ENCODE results near the gene C11orf24.
"Not testable (repeated sequence)": the region's sequence is repeated elsewhere in the genome, so short reads cannot be mapped to it uniquely, and the experiment has no call there.

C11orf24 gene

DNA sequence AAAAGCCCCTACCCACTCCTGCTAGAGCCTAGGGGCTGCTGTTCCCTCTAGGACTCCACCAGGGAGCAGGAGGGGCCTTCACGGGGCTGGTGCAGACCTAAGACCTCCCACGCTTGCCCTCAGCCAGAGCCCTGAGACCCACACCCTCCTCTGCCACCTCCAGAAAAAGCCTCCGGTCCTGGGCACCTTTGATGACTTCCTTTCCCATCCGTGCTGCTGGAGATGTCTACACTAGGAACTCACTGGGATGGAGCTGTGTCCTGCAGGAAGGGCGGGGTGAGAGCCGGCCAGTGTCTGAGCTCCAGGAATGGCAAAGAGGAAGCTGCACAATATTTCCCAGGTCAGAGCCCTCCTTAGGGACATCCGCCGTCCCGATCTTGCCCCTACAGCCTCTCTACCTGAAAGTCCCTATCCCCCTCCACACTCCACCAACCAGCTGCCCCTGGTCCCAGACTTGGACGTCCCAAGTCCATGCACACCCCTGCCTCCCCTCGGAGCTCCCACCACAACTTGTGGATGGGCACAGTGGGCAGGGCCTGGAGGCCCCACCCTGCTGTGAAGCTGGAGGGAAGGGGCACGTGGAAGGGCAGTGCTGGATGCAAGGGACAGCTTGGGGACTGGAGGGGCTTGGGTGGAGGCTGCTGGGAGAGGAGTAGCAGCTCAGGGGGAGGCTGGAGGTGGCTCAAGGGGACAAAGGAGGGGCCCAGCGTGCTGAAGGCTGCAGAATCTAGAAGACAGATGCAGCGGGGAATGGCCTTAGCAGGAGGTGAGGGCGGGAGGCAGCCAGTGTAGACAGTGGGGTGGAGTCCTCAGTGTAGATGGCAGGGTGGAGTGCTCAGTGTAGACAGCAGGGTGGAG is 27.1 kb upstream of the C11orf24 start:
- DNase-seq, result no peak

DNA sequence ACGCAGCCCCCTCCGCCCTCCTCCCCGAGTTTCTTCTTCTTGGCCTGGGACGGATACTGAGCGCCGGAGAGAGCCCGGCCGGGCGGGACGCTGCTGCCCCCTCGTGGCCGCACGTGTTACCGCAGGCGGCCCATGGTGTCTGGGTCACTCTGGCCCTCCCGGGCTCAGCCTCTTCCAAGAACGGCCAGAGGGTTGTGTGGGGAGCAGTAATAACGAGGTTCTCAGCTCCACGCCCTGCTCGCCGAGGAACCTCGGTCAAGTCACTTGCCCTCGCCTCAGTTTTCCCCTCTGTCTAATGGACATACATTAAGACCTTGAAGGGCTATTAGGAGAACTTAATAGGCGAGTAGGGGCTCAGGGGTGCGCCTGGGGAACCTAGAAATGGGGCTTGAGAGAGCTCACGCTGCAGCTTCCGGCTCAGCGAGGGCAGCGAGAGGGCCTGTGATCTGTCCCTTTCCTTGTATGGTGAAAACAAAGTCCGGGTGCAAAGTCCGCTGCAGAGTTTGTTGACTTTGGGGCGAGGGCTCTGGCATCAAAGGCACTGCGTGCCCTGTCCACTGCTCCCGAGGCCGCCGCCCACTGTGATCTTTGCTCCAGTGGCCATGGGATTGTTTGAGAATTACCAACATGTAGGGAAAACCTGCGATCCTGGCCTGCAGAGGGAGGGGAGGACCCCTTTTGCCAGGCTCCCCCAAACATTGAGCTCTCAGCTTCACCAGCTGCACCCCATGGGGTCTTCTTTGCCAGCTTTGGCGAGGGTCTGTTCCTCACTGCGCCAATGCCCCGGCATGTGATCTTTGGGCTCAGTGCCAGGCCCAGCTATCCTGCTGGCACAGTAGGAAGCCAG is 26.3 kb upstream of the C11orf24 start:
- no peak for DNase-seq

DNA sequence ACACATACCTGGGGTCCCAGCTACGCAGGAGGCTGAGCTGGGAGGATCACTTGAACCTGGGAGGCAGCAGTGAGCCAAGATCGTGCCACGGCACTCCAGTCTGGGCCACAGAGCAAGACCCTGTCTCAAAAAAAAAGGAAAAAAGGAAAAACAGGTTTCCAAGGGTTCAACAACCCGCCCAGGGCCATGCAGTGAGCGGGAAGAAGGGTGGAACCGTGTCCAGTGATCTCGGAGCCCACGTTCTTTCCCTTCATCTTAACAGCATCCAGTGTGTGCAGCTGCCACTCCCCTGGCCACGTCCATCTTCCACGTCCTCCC is 25.7 kb upstream of the C11orf24 start:
- no peak for DNase-seq

DNA sequence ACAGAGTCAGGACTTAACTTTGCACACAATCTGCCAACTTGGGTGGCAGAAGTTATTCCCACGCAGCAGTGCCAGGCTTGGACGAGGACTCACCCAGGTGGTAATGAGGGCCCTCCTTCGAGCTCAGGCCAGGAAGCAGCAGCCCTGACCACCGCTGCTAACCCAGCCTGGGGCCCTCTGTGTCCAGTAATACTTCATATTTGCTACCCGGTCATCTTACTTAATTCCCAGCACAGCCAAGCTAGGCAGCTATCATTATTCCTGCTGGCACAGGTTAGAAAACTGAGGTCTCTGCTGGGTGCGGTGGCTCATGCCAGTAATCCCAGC is 25.2 kb upstream of the C11orf24 start:
- no peak for DNase-seq

DNA sequence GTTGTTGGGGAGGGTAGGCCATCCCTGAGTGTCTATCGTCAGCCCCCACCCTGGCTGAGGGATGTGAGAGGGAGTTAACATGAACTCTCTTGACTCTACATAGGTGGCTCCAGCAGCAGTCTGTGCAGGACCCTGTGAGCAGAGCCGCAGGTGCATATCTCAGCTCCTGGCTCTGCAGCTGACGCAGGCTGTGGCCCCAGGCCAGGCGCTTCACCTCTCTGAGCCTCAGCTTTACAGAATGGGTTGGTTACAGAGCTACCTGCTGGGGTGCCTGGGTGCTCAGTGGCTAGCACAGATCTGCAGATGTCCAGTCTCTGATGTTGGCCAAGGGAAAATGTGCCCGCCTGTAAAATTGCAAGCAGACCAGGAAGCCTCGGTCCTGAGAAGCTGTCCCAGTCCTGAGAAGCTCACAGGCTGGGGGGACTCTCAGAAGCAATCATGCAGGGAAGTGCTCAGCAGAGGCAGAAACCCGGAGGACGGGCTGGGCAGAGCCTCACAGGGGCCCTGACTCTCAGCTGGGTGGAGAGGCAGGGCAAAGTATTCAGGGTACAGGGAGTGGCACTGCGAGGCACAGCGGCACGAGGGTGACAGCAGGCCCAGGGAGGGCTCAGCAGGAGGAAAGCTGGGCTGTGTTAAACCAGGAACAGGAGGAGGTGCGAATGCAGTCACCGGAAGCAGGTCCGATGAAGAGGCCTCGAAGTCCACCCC is 24.7 kb upstream of the C11orf24 start:
- no peak for DNase-seq

DNA sequence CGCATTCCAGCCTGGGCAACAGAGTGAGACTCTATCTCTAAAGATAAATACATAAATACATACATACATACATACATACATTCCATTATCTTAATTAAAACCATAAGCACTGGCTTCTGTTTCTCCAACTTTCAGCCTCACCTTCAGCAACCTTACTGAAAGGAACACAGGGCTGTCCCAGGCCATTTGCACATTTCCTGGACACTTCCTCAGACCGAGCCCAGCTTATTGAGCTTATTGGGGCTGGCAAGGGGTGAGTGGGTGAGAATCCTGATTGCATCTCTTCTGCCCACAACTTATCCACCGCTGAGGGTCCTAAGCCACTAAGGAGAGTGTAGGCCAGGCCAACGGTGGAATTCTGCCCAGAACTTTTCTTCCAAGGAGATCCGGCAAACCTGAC is 24.2 kb upstream of the C11orf24 start:
- DNase-seq, result no peak

DNA sequence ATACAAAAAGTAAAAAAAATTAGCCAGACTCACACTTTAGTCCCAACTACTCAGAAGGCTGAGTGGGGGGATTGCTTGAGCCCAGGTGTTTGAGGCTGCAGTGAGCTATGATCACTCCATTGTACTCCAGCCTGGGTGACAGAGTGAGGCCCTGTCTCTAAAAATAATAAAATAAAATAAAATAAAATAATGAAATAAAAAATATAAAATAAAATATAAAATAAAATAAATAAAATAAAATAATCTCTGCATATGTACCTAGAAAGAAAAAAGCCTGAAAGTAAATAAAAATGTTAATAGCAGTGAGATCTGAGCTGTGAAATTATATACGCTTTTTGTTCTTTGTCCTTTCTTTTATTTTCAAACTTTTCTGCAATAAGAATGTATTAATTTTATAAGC is 23.5 kb upstream of the C11orf24 start:
- no peak for DNase-seq

DNA sequence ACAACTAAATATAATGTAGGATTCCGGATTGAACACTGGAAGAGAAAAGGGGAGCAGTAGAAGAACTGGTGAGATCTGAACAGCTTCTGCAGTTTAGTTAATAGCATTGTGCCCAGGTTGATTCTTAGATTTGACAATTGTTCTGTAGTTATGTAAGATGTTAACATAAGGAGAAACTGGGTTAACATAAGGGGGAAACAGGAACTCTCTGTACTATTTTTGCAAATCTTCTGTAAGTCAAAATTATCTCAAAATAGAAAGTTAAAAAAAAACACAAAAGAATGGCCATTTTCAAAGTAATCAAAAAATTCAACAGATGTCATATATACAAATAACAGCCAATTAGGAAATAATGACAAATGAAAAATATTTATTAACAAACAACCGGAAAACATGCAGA is 21.9 kb upstream of the C11orf24 start:
- DNase-seq, result no peak

DNA sequence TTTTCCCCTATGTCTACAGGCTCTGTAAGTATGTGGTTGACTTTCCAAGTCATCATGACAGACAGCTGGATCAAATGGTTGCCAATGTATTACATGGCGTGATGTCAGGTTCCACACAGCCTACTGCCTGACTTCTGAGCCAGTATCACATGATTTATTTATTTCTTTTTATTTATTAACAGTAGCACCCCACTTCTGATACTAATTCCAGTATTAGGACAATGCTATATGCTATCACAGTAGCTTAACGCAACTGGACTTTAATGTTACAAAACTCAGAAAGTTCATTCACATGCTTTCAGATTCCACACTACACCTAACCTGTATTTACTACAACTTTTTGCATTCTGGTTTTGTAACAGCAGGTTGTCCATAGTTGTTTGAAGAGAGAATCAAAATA is 17.7 kb upstream of the C11orf24 start:
- no peak for DNase-seq

DNA sequence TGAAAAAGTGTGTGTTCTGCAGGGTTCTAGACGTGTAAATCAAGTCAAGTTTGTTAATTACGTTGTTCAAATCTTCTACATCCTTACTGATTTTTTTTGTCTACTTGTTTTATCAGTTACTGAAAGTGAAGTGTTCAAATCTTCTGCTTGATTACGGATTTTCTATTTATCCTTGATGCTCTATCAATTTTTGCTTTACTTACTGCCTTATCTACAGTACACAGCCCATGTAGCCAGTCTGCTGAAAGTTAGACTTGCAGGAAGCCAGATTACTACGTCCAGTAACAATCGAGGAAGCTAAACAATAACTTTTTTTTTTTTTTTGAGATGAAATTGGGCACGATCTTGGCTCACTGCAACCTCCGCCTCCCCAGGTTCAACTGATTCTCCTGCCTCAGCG is 15.6 kb upstream of the C11orf24 start:
- no peak for DNase-seq

DNA sequence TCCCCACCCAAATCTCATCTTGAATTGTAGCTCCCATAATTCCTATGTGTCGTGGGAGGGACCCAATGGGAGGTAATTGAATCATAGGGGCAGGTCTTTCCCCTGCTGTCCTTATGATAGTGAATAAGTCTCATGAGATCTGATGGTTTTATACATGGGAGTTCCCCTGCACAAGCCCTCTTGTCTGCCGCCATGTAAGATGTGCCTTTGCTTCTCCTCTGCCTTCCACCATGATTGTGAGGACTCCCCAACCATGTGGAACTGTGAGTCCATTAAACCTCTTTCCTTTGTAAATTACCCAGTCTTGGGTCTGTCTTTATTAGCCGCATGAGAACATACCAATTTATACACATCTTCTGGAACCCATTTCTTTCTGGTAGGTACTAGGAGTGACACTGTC is 12.8 kb upstream of the C11orf24 start:
- not testable (repeated sequence) for DNase-seq

DNA sequence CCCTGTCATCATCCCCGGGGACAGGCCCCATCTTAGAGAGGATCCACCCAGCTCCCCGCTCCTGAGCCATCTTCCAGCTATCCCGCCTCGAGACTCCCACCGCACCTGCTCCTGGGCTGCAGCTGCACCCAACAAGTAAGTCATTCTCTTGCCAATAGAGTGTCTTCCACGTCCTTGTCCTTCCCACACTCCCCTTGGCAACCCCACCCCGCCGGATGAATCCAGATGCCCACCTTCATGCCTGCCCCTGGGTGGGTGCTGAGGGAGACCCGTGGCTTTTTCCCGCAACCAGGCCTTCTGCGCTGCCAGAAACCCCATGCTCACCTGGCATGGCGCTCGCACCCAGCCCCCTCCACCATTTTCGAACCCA is 11.1 kb upstream of the C11orf24 start:
- DNase-seq, result no peak

DNA sequence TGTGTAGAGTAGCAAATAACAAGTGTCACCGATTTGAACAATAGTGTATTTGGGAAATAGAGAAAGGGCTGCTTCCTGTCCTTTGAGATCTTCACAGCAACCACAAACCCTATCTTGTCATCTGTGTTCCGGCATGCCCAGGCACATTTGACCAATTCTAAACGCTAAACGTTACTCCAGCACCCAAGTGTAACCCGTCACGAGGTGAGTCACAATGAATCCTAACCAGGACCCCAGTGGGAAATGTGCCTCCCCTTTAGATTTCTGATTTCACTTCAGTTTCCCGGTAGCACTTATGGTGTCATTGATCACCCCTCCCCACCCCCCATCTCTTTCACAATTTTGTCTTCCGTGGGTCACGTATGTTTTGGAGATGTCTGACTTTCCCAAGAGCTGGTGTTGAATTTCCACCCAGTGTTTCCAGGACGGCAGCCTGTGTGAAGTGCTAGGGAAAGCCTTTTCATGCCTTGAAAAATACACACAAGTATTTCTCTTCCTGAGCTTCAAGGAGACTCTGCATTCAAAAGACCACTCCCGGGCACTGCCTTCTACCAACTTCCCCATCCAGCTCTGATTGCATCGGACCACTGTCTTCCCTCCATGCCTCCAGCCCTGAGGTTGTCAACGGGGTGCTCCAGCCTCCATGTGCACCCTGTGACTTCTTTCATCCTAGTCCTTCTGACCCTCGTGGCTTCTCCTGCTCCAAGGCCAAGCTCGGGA is 10.5 kb upstream of the C11orf24 start:
- no peak for DNase-seq

DNA sequence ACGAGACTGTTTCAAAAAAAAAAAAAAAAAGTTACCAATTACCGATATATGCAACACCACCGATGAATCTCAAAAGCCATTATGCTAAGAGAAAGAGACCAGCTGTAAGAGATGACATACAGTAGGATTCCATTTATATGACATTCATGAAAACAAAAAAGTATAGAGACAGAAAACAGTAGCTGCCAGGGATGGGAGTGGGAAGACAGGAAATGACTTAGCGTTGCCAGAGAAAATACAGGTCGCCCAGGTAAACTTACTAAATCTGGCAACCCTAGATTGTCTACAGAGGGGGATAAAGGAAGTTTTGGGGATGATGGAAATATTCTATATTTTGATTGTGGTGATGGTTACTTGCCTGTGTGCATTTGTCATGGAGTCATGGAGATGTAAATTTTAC is 7.9 kb upstream of the C11orf24 start:
- no peak for DNase-seq

DNA sequence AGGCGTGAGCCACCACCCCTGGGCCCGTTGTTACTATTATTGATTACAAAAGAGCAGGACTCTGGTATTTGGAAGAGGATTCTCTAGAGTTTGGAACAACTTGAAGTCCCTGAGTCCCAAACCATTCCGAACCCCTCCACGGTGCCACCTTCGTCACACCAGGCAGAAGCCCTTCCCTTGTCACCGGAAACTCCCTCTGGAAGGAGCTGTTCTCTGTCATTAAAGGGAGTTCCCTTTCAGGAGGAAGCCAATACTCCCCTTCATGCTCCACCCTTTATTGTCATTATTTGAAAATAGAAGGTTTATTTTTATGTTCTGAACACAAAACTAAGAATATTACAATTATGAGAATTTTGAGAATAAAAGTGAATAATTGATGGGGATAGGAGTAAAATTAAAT is 5.1 kb upstream of the C11orf24 start:
- DNase-seq, result no peak

DNA sequence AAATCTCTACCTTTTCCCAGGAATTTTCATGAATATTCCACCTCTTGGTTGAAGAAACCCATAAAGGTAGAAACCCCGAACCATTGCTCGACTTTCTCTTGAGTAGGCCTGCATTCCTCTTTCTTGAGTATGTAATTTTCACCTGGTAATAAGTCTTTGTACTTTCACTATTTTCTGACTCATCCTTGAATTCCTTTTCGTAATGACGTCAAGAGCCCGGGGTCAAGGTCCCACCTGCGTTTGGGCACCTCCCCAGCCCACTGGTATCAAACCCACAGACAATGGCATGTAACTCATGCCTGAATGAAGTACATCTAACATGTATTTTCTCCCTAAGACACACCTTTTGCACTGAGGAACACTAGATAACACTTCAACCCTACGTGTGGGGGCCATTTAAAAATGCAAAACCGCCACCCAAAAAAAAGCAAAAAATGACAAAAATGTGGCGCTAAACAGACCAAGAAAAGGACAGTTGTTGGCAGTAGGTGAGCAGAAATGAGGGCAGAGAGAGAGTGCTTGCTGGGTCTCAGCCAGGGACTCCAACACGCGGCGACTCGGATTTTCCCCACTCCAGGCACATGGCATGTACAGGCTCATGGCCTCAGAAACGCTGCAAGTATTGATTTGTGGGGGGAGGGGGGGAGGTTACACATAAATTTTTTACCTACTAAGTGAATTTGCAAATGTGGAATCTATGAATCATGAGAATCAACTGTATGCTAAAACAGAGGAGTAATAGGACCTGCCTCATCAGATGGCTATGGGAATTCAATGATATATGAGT is 4.1 kb upstream of the C11orf24 start:
- no peak for DNase-seq

DNA sequence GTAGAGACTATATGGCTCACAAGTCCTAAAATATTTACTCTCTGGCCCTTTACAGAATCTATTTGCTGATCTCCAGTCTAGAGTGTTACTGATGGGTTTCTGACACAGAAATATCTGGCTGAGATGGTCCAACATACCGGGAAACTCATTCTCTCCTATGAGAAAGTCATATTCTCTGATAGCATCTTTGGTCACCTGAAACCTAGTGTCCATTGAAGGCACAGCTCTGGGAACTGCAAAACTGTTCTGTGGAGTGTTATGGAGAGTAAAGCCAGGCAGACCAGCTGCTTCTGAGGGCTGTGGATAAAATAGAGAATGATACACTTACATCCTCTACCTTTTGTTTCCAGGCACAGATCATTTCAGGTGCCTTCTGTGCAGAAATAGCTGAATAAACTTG is 2.5 kb upstream of the C11orf24 start:
- no peak for DNase-seq

DNA sequence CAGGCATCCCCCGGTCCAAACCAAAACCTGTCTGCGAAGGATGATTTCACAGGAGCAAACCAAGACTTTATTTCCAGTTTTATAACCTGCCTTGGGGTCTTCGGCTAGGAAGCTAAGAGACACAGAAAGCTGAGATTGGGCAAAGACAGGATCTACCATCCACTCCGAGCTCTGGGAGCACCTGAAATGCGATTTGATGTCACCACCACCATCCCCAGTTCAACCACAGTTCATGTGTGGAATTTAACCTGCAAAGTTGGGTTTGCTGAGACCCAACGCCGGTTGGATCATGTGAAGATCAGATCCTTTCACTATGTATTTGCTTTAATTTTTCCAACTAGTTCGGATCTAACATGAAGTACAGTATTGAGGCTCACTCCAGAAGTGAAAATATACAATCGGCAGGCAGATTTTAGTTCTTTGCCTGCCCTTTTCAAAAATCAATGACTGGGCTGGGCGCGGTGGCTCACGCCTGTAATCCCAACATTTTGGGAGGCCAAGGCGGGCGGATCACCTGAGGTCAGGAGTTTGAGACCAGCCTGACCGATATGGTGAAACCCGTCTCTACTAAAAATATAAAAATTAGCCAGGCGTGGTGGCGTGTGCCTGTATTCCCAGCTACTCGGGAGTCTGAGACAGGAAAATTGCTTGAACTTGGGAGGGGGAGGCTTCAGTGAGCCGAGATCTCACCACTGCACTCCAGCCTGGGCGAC is 1.4 kb upstream of the C11orf24 start:
- no peak for DNase-seq

DNA sequence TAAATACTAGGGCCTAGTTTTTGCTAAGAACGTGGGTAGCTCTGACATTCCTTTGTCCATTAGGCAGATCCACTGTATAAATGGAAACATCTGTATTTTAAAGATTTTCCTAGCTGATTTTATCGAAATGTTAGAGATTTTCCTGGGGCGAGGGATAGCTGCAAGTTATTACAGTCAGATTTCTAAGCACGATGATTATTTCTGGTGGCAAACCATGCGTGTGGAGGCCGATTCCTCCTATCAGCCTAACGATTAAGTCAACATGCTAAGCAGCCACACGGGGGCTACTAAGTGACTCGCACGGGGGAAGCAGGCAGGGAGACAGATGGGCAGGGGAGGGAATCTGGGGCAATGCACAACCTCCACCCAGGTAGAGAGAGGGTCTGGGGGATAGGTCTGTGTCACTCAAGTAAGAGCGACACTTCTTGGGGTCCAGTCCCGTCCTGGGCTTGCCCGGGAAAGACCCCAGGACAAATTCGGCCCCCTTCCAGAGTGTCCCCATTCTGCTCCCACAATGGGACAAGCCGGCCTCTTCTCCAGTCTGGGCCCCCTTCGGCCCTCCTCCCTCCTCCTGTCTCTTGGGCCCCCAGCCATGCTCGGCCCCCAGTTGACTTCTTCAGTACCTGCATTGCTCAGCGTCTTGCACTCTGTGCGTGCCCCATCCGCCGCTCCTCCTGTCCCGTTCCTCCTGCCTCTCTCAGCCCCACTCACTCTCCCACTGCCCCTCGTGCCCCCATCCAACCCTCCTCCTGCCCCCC is 571 bp downstream of the C11orf24 start:
- DNase-seq, result peak; percentile 84

DNA sequence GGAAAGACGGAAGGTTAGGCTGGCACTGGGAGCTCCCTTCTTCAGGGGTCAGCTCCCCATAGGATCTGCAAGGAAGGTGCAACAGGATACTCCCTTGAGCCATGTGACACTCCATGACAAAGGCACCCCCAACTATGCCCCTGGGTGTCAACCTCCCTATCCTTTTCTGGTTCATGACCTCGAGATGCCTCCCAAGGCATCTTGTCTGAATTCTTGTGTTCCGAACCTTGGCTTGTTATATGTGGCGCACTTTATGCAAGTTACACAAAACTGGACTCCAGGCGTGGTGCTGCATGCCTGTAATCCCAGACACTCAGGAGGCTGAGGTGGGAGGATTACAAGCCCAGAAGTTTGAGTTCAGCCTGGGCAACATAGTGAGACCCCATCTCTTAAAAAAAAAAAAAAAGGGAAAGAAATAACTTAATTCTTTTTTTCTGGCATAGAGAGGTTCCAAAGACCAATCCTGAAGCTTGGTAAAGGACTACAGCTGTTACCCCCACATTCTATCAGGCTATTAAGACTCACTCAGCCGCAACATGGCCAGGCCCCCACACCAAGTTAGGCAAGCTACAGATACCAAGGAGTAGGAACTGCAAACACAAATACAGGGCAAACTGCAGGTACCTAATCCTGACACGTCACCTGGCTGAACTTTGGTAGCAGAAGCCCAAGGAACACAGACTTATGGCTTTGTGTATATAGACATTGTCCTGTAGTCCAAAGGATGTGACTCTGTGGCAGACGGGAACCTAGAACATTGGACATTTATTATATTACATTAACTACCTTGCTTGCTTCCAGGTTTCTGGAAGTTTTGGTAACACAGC is 1.4 kb downstream of the C11orf24 start:
- no peak for DNase-seq
